Measurements from ENCODE around the gene TEKT5. TPM values are rescaled to one million over a fixed set of nuclear protein-coding genes. Genes with fewer than 3 reads are reported as not detected.
"Not testable (repeated sequence)": the region's sequence is repeated elsewhere in the genome, so short reads cannot be mapped to it uniquely, and the experiment has no call there.

Gene TEKT5
- total RNA-seq, 1 donor from 2014 or later: not detected

DNA sequence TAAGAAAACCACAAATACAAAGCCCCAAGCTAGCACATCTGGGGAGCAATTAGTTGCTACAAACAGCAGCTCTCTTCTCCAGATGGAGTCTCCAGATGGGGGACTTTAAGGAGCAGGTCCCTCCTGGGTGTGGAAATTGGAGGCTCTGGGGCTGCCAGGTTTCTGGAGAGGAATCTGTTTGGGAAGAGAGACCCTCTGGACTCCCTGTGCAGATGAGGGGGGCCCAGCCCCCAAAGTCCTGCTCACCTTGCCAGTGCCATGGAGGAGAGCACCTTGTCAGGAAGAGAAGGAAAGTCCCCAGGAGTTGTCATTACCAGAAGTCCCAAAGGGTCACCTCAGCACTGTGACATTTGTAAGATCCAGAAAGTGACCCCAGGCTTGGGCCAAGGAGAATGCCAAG lies 14.8 kb downstream of the TEKT5 start:
- no peak for DNase-seq (ENCODE audit: low spot score)

DNA sequence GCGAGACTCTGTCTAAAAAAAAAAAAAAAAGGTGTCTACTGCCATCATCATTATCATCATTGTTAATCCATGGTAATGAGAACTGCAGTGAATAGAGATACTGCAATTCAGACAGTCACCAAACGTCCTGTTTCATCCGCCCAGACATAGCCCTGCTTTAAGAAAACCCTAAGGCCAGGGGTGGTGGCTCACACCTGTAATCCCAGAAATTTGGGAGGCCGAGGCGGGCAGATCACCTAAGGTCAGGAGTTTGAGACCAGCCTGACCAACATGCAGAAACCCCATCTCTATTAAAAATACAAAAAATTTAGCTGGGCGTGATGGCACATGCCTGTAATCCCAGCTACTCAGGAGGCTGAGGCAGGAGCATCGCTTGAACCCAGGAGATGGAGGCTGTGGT lies 15.3 kb downstream of the TEKT5 start:
- H3K4me3 Mint-ChIP-seq; H3K36me3 Mint-ChIP-seq (ENCODE audit: low read depth); H3K4me1 Mint-ChIP-seq (ENCODE audit: low read depth); intact Hi-C loops (cut with micrococcal nuclease); H3K9me3 Mint-ChIP-seq; DNase-seq (ENCODE audit: low spot score); H3K27me3 Mint-ChIP-seq (ENCODE audit: insufficient read depth); H3K27ac Mint-ChIP-seq: not testable (repeated sequence)

More for the DNA sequence above, 14.8 kb downstream of the TEKT5 start:
- Mint-ChIP-seq H3K4me3 (no peak overlapping the region), H3K4me1 (ENCODE audit: low read depth) (no peaks in the 10 kb centered on the region), H3K27ac (no peak overlapping the region), H3K36me3 (ENCODE audit: low read depth) (no peaks in the 10 kb centered on the region), H3K9me3 (no peaks in the 10 kb centered on the region), H3K27me3 (ENCODE audit: insufficient read depth) (peaks cover 3% of the 10 kb centered on the region)
- intact Hi-C loops (cut with micrococcal nuclease): no loop called here

DNA sequence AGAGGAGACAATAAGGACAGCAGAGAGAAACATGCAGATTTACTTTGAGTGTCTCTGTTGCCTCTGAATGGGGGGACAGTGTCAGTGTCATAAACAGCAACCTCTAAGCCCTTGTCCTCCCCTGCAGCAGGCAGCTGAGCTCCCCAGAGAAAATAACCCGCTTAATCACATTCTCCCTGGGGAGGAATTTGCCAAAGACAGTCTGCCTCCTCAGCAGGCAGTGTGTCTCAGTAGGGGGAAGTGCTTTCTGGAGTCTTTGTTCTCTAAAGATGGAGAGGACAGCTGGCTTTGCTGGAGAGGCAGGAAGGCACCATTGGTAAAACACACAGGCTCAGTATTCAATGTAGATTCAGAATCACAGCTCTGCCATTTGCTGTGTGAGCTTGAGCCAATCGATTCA lies 16.1 kb downstream of the TEKT5 start:
- no peak overlapping the region for H3K27ac Mint-ChIP-seq
- H3K27me3 Mint-ChIP-seq (ENCODE audit: insufficient read depth): peaks cover 3% of the 10 kb centered on the region
- no peaks in the 10 kb centered on the region for H3K36me3 Mint-ChIP-seq (ENCODE audit: low read depth)
- intact Hi-C loops (cut with micrococcal nuclease): no loop called here
- no peaks in the 10 kb centered on the region for H3K9me3 Mint-ChIP-seq
- no peak overlapping the region for H3K4me3 Mint-ChIP-seq
- no peak for DNase-seq (ENCODE audit: low spot score)
- H3K4me1 Mint-ChIP-seq (ENCODE audit: low read depth): no peaks in the 10 kb centered on the region

DNA sequence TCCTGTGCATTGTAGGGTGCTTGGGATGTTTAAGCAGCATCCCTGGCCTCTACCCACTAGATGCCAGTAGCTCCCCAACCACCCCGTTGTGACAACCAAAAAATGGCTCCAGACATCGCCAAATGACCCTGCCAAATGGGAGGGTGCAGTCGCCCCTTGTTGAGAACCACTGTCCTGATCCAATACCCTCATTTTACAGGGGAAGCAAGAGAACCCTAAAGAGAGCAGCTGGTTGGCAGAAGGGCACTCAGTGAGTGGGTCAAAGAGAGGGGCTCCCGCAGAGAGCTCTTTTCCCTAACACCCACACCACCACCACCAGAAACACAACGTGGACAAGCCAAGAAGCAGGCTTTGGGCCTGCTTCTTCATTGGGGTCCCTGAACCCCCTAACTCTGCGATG lies 18.4 kb downstream of the TEKT5 start:
- DNase-seq (ENCODE audit: low spot score): no peak
- Mint-ChIP-seq H3K27ac (no peak overlapping the region), H3K27me3 (ENCODE audit: insufficient read depth) (peaks cover 3% of the 10 kb centered on the region), H3K4me3 (no peak overlapping the region), H3K9me3 (no peaks in the 10 kb centered on the region), H3K4me1 (ENCODE audit: low read depth) (no peaks in the 10 kb centered on the region), H3K36me3 (ENCODE audit: low read depth) (no peaks in the 10 kb centered on the region)
- intact Hi-C loops (cut with micrococcal nuclease): no loop called here

DNA sequence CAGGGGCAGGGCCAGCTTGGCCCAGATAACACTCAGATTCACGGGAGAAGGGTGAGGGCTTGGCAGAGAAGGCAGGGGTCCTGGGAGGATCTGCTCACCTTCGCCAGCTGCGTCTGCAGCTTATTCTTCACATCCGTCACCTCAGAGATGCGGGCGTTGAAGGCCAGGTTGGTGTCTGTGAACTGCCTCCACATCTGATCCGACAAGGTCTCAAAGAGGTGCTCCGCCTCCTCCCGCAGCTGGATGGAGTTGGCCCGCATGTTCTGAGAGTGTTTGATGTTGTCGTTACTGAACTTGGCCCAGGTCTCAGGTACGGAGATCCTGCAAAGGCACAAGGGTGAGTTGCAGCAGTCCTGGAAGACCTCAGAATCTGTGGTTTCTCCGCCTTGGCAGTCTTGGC lies 18.9 kb downstream of the TEKT5 start:
- Mint-ChIP-seq H3K36me3 (ENCODE audit: low read depth) (no peaks in the 10 kb centered on the region), H3K4me1 (ENCODE audit: low read depth) (no peaks in the 10 kb centered on the region), H3K9me3 (no peaks in the 10 kb centered on the region), H3K27ac (no peak overlapping the region), H3K27me3 (ENCODE audit: insufficient read depth) (peaks cover 3% of the 10 kb centered on the region), H3K4me3 (no peak overlapping the region)
- intact Hi-C loops (cut with micrococcal nuclease): no loop called here
- DNase-seq (ENCODE audit: low spot score): no peak

GRCh38 chr16:10675216-10675615 lies 19.5 kb downstream of the TEKT5 start:
- Mint-ChIP-seq H3K36me3 (ENCODE audit: low read depth) (no peaks in the 10 kb centered on the region), H3K27ac (no peak overlapping the region), H3K4me3 (no peak overlapping the region), H3K4me1 (ENCODE audit: low read depth) (no peaks in the 10 kb centered on the region), H3K9me3 (no peaks in the 10 kb centered on the region), H3K27me3 (ENCODE audit: insufficient read depth) (no peaks in the 10 kb centered on the region)
- no peak for DNase-seq (ENCODE audit: low spot score)
- intact Hi-C loops (cut with micrococcal nuclease): no loop called here

DNA sequence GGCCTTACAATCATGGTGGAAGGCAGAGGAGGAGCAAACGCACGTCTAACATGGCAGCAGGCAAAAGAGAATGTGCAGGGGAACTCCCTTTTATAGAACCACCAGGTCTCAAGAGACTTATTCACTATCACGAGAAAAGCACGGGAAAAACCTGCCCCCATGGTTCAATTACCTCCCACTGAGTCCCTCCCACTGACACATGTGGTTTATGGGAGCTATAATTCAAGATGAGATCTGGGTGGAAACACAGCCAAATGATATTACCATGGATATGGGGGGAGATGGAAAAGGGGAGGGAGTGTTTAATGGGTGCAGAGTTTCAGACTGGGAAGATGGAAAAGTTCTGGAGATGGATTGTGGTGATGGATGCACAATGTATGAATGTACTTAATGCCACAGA lies 23.0 kb downstream of the TEKT5 start:
- no peak for DNase-seq (ENCODE audit: low spot score)
- H3K27ac Mint-ChIP-seq: no peak overlapping the region
- intact Hi-C loops (cut with micrococcal nuclease): no loop called here
- H3K27me3 Mint-ChIP-seq (ENCODE audit: insufficient read depth): peaks cover 3% of the 10 kb centered on the region
- H3K4me1 Mint-ChIP-seq (ENCODE audit: low read depth): no peaks in the 10 kb centered on the region
- H3K4me3 Mint-ChIP-seq: no peak overlapping the region
- H3K9me3 Mint-ChIP-seq: no peaks in the 10 kb centered on the region
- no peaks in the 10 kb centered on the region for H3K36me3 Mint-ChIP-seq (ENCODE audit: low read depth)

DNA sequence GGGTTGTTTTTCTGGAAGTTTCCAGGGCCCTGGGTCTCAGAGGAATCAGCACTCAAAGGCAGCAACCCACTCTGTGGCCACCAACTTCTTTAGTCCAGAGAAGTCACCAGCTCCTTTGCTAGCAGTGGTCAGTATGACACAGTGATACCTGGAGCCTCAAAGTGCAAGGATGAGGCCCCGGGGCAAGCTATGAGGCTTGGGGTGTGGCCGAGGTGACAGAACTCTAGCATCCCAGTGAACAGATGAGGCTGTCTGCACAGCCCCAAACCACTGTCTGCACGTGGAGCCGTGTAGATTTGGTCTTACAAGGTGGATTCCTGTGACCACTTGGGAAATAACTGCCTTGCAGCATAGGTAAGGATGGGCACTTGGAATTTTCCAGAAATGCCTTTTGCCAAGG lies 24.9 kb downstream of the TEKT5 start:
- no peaks in the 10 kb centered on the region for H3K4me1 Mint-ChIP-seq (ENCODE audit: low read depth)
- intact Hi-C loops (cut with micrococcal nuclease): loop anchor here (2.0 kb wide), 1 partner anchor 249 kb away; no protein-coding TSS in a partner anchor

GRCh38 chr16:10668322-10669045 lies 26.2 kb downstream of the TEKT5 start:
- no peaks in the 10 kb centered on the region for H3K9me3 Mint-ChIP-seq
- H3K27me3 Mint-ChIP-seq (ENCODE audit: insufficient read depth): peaks cover 3% of the 10 kb centered on the region
- no peak overlapping the region for H3K4me3 Mint-ChIP-seq
- H3K4me1 Mint-ChIP-seq (ENCODE audit: low read depth): no peaks in the 10 kb centered on the region
- no peak for DNase-seq (ENCODE audit: low spot score)
- intact Hi-C loops (cut with micrococcal nuclease): loop anchor here (2.0 kb wide), 1 partner anchor 250 kb away; no protein-coding TSS in a partner anchor
- H3K36me3 Mint-ChIP-seq (ENCODE audit: low read depth): no peaks in the 10 kb centered on the region
- H3K27ac Mint-ChIP-seq: no peak overlapping the region

More for the DNA sequence above, 24.9 kb downstream of the TEKT5 start:
- no peak overlapping the region for H3K4me3 Mint-ChIP-seq
- DNase-seq (ENCODE audit: low spot score): no peak
- H3K27ac Mint-ChIP-seq: no peak overlapping the region
- no peaks in the 10 kb centered on the region for H3K36me3 Mint-ChIP-seq (ENCODE audit: low read depth)
- no peaks in the 10 kb centered on the region for H3K9me3 Mint-ChIP-seq
- peaks cover 3% of the 10 kb centered on the region for H3K27me3 Mint-ChIP-seq (ENCODE audit: insufficient read depth)

DNA sequence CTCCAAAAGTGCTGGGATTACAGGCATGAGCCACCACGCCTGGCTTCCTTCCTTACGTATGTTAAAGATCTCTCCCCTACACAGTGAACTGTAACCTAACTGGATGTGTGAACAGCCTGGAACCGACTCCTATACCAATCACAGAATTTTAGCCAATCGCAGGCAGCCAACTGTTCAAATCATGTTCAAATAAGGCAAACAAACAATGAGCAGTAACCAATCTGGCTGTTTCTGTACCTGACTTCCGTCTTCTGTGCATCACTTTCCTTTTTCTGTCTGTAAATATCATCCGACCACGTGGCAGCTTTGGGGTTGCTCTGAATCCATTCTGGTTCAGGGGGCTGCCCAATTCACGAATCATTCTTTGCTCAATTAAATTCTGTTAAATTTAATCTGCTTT lies 27.5 kb downstream of the TEKT5 start:
- Mint-ChIP-seq H3K27me3 (ENCODE audit: insufficient read depth) (peaks cover 7% of the 10 kb centered on the region), H3K36me3 (ENCODE audit: low read depth) (no peaks in the 10 kb centered on the region), H3K9me3 (no peaks in the 10 kb centered on the region), H3K4me1 (ENCODE audit: low read depth) (no peaks in the 10 kb centered on the region), H3K27ac (no peak overlapping the region), H3K4me3 (no peak overlapping the region)
- DNase-seq (ENCODE audit: low spot score): no peak
- intact Hi-C loops (cut with micrococcal nuclease): no loop called here

DNA sequence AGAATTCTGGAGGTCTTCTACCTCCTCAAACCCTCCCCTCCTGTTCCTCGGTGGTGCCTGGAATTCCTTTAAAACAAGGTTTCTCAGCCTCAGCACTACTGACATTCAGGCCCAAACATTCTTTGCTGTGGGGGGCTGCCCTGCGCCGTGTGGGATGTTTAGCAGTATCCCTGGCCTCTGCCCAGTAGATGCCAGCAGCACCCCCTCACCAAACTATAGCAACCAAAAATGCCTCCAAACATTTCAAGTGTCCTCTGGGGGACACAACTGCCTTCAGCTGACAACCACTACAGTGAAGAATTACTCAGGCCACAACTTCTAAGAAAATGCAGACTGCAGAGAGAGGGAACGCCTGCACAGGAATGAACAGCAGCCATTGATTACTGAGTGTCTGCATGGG lies 28.4 kb downstream of the TEKT5 start:
- H3K36me3 Mint-ChIP-seq (ENCODE audit: low read depth): no peaks in the 10 kb centered on the region
- no peak overlapping the region for H3K27ac Mint-ChIP-seq
- no peaks in the 10 kb centered on the region for H3K4me1 Mint-ChIP-seq (ENCODE audit: low read depth)
- H3K4me3 Mint-ChIP-seq: no peak overlapping the region
- intact Hi-C loops (cut with micrococcal nuclease): no loop called here
- peaks cover 7% of the 10 kb centered on the region for H3K27me3 Mint-ChIP-seq (ENCODE audit: insufficient read depth)
- no peaks in the 10 kb centered on the region for H3K9me3 Mint-ChIP-seq
- DNase-seq (ENCODE audit: low spot score): no peak

GRCh38 chr16:10665166-10665565 lies 29.6 kb downstream of the TEKT5 start:
- H3K27ac Mint-ChIP-seq: no peak overlapping the region
- DNase-seq (ENCODE audit: low spot score): no peak
- H3K4me1 Mint-ChIP-seq (ENCODE audit: low read depth): no peaks in the 10 kb centered on the region
- peaks cover 7% of the 10 kb centered on the region for H3K27me3 Mint-ChIP-seq (ENCODE audit: insufficient read depth)
- intact Hi-C loops (cut with micrococcal nuclease): no loop called here
- H3K4me3 Mint-ChIP-seq: no peak overlapping the region
- no peaks in the 10 kb centered on the region for H3K9me3 Mint-ChIP-seq
- H3K36me3 Mint-ChIP-seq (ENCODE audit: low read depth): no peaks in the 10 kb centered on the region

DNA sequence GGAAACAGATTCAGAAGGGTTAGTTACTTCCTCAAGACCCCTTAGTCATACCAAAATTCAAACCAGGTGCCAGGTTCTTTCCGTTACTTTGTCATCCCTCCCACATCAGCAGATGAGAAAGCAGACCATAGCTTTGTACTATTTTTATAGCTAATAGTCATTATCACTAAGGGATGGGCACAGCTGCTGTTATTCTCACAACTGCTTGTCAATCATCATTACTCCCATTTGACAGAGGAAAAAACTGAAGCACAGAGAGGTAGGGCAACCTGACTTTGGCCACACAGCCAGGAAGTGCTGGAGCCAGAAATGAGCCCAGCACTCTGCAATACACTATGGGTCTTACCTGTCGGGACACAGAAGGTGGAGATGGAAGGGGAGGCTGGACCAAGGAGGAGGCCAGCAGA lies 30.0 kb downstream of the TEKT5 start:
- Mint-ChIP-seq H3K4me1 (ENCODE audit: low read depth) (no peaks in the 10 kb centered on the region), H3K9me3 (no peaks in the 10 kb centered on the region), H3K27me3 (ENCODE audit: insufficient read depth) (peaks cover 7% of the 10 kb centered on the region), H3K4me3 (no peak overlapping the region), H3K27ac (no peak overlapping the region), H3K36me3 (ENCODE audit: low read depth) (no peaks in the 10 kb centered on the region)
- no peak for DNase-seq (ENCODE audit: low spot score)
- intact Hi-C loops (cut with micrococcal nuclease): no loop called here

DNA sequence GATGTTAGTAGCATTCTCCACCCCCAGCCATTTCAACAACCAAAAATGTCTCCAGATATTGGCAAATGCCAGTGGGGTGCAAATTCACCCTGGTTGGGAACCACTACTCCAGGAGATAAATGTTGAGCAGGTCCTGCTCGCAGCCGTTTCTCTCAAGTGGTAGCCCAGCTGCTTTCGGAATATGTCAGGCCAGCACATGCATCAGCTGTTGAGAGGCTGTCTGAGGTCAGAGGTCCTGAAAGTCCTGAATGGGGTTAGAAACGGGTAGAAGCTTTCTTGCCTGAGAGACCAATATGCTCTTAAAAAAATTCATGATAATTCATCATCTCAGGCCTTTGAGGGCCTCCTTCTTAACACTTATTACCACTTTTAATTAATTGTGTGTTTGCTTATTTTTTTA lies 31.0 kb downstream of the TEKT5 start:
- DNase-seq (ENCODE audit: low spot score): no peak
- H3K9me3 Mint-ChIP-seq: no peaks in the 10 kb centered on the region
- intact Hi-C loops (cut with micrococcal nuclease): no loop called here
- no peaks in the 10 kb centered on the region for H3K4me1 Mint-ChIP-seq (ENCODE audit: low read depth)
- no peak overlapping the region for H3K27ac Mint-ChIP-seq
- no peaks in the 10 kb centered on the region for H3K36me3 Mint-ChIP-seq (ENCODE audit: low read depth)
- H3K27me3 Mint-ChIP-seq (ENCODE audit: insufficient read depth): peaks cover 7% of the 10 kb centered on the region
- no peak overlapping the region for H3K4me3 Mint-ChIP-seq
